ENCODE data around the gene POP4.

GRCh38 chr19:29560313-29561075 is 45.6 kb upstream of the POP4 start:
- TF ChIP-seq CTCF (IDR thresholded peaks at IDR 0.05) (no peak), EP300 (IDR thresholded peaks at IDR 0.05) (no peak), POLR2AphosphoS5 (IDR thresholded peaks at IDR 0.05) (no peak), POLR2A (IDR thresholded peaks at IDR 0.05; ENCODE audit: low read depth) (no peak)

Measured in esophagus muscularis mucosa (tissue), 4 donors.